GM19438 (cell line): ENCODE results near the gene SSTR1.

ENCODE experiments used
- ATAC-seq: cut with Tn5 transposase; IDR thresholded peaks from one replicate; pipeline ENCODE4 v1.9.1; 2021; ENCODE audit warnings: low read depth; ENCODE audit not compliant: unreplicated experiment

The SSTR1 gene

GRCh38 chr14:38225946-38226345 is 18.2 kb downstream of the SSTR1 start:
- no peak for ATAC-seq

- ATAC-seq = no peak
Measured at GRCh38 chr14:38226366-38226765, 18.7 kb downstream of the SSTR1 start.

- no peak for ATAC-seq
Measured at GRCh38 chr14:38233218-38233617, 25.5 kb downstream of the SSTR1 start.

- ATAC-seq = no peak
Measured at GRCh38 chr14:38238332-38238731, 30.6 kb downstream of the SSTR1 start.

- no peak for ATAC-seq
Measured at GRCh38 chr14:38238878-38239277, 31.2 kb downstream of the SSTR1 start.

- ATAC-seq = no peak
Measured at GRCh38 chr14:38243696-38244240, 36.1 kb downstream of the SSTR1 start.

- ATAC-seq = no peak
Measured at GRCh38 chr14:38248321-38249028, 40.8 kb downstream of the SSTR1 start.

GRCh38 chr14:38250331-38250730 is 42.6 kb downstream of the SSTR1 start:
- no peak for ATAC-seq

- no peak for ATAC-seq
Measured at GRCh38 chr14:38252066-38252710, 44.5 kb downstream of the SSTR1 start.

- ATAC-seq = no peak
Measured at GRCh38 chr14:38253676-38254075, 46.0 kb downstream of the SSTR1 start.

GRCh38 chr14:38254571-38255407 is 47.1 kb downstream of the SSTR1 start:
- no peak for ATAC-seq

- ATAC-seq = no peak
Measured at GRCh38 chr14:38255408-38255672, 47.6 kb downstream of the SSTR1 start.

- ATAC-seq = no peak
Measured at GRCh38 chr14:38255673-38256532, 48.2 kb downstream of the SSTR1 start, which contains the start of gene CLEC14A. CLEC14A (minus strand) TSS chr14:38256093; CDS start chr14:38256022, 71 bp downstream.

GRCh38 chr14:38256533-38256840 is 48.8 kb downstream of the SSTR1 start:
- no peak for ATAC-seq

- ATAC-seq = no peak
Measured at GRCh38 chr14:38257507-38257906, 49.8 kb downstream of the SSTR1 start.

- no peak for ATAC-seq
Measured at GRCh38 chr14:38261620-38262019, 53.9 kb downstream of the SSTR1 start.
